GM23248 (cell line): Measurements from ENCODE around the gene ACRV1.

Experiments used
- EZH2 ChIP-seq: fragments of 200-600 bp; sonication (generic); IDR thresholded peaks from 2 replicates; pipeline ENCODE4 v1.6.1; 2018; ENCODE audit warnings: antibody characterized with exemption, mild to moderate bottlenecking; ENCODE audit not compliant: insufficient read depth, poor library complexity, severe bottlenecking
- EZH2phosphoT487 ChIP-seq: fragments of 200-600 bp; sonication (generic); IDR thresholded peaks from 2 replicates; pipeline ENCODE4 v1.6.1; 2018; ENCODE audit warnings: antibody characterized with exemption, moderate library complexity, mild to moderate bottlenecking, low read depth; ENCODE audit not compliant: insufficient read depth

- TF ChIP-seq EZH2 (no peak), EZH2phosphoT487 (no peak)
Observed at GRCh38 chr11:125670172-125670571, 10.5 kb downstream of the ACRV1 start.
